ENCODE results near the gene RIOK2. TPM values are rescaled to one million over a fixed set of nuclear protein-coding genes. Genes with fewer than 3 reads are reported as not detected.

RIOK2 gene
- polyA plus RNA-seq, 1 donor, result 29.5 TPM

- no peak for DNase-seq
Observed at GRCh38 chr5:97121848-97122247, 61.2 kb downstream of the RIOK2 start.

- no peak for DNase-seq
Observed at GRCh38 chr5:97120195-97120594, 62.9 kb downstream of the RIOK2 start.

- DNase-seq, result peak; percentile 50
Observed at GRCh38 chr5:97119007-97119390, 64.0 kb downstream of the RIOK2 start.

DNA sequence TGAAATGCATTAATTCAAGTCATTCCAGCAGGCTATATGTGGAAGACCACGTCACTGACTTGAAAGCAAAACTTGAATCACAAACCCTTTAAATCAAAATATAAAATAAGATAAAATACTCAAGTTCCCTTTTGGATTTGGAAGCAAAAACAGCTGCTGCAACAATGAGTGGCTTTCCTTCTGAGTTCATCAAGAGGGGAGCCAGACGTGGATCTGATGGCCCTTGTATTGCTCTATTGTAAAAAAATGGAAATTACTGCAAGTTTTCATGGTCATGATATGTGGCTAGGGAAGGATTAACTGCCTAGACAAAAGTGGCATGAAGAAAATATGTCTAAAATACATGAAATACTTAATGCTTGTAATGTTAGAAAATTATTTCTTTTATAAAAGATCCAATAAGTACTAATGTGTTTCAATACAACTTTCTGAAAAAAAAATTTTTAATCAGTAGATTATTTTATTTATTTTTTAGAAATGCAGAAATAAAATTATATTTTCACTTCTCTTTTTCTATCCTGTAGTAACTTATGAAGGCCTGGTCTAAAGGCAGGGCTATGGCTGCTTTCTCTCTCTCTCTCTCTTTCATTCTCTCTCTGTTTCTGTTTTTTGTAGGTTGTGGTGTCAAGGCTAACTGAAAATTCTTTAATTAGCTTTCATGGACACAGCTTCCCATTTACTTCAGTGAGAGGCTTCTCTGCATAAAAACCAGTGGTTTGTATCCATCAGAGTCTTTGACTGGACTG, 64.6 kb downstream of the RIOK2 start:
- no peak for DNase-seq

- no peak for DNase-seq
Observed at GRCh38 chr5:97115932-97116331, 67.1 kb downstream of the RIOK2 start.

DNA sequence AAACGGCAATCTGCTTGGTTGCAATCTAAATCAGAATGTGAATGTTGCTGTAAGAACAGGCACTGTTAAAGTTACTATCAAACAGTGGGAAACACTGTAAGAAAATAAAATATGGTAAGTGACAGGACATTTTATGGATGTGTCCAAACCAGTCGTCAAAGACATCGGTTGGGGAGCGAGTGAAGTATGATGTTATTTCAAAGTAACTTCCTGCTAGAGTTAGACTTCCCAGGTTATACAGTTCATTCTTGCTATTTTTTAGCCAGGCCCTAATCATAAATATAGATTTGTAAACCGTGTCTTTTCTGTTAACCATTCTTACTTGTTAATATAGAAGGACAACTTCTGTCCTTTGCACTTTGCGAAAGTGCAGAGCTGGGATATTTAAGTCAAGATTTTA, 70.8 kb downstream of the RIOK2 start:
- DNase-seq, result no peak

DNA sequence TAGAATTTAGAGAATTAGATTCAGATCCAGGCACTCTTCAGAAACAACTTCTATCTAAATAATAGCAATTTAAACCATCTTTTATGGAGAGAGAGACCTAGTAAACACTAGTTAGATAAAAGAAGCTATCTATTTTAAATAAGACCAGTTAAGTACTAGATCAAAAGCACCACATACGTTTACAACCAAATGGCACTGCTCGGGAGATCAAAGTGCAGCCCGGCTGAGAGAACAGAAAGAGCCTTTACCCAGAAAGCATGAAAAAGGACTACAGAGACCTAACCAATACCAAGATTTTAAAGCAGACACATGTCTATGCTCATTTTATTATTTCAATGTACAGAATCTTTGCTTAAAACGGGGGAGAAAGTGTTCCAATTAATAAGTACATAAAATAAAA, 71.4 kb downstream of the RIOK2 start:
- no peak for DNase-seq

- no peak for DNase-seq
Observed at GRCh38 chr5:97111004-97111403, 72.0 kb downstream of the RIOK2 start.

Other genes starting within 250 kb of the RIOK2 start
- 15.4 TPM for gene LNPEP, start 247.2 kb downstream of the RIOK2 start, polyA plus RNA-seq (ENCODE audit: insufficient read length)
- gene LIX1, start 40.6 kb downstream of the RIOK2 start, polyA plus RNA-seq (ENCODE audit: insufficient read length), result 4.2 TPM